Measurements from ENCODE around the gene COL18A1.
A peak's percentile ranks its signal among the peaks of the same experiment; 100 is the strongest.

COL18A1 gene

GRCh38 chr21:45531393-45532215 lies 126.6 kb downstream of the COL18A1 start:
- no peak for DNase-seq (ENCODE audit: low read depth in 1 of 2, low spot score in 1 of 2)

GRCh38 chr21:45532826-45533360 lies 127.9 kb downstream of the COL18A1 start:
- DNase-seq (ENCODE audit: low read depth in 1 of 2, low spot score in 1 of 2): no peak

GRCh38 chr21:45533361-45533845 lies 128.4 kb downstream of the COL18A1 start:
- DNase-seq (ENCODE audit: low read depth in 1 of 2, low spot score in 1 of 2): no peak

- no peak for DNase-seq (ENCODE audit: low read depth in 1 of 2, low spot score in 1 of 2)
Observed at GRCh38 chr21:45533846-45534635, 129.1 kb downstream of the COL18A1 start.

- DNase-seq (ENCODE audit: low read depth in 1 of 2, low spot score in 1 of 2): no peak
Observed at GRCh38 chr21:45534636-45535331, 129.8 kb downstream of the COL18A1 start.

GRCh38 chr21:45535341-45536081 lies 130.5 kb downstream of the COL18A1 start:
- no peak for DNase-seq (ENCODE audit: low read depth in 1 of 2, low spot score in 1 of 2)

- DNase-seq (ENCODE audit: low read depth in 1 of 2, low spot score in 1 of 2): no peak
Observed at GRCh38 chr21:45536301-45537081, 131.5 kb downstream of the COL18A1 start.

GRCh38 chr21:45537111-45537745 lies 132.3 kb downstream of the COL18A1 start:
- DNase-seq (ENCODE audit: low read depth in 1 of 2, low spot score in 1 of 2): no peak

- no peak for DNase-seq (ENCODE audit: low read depth in 1 of 2, low spot score in 1 of 2)
Observed at GRCh38 chr21:45537746-45538291, 132.9 kb downstream of the COL18A1 start.

- DNase-seq (ENCODE audit: low read depth in 1 of 2, low spot score in 1 of 2): no peak
Observed at GRCh38 chr21:45538381-45539045, 133.5 kb downstream of the COL18A1 start.

- no peak for DNase-seq (ENCODE audit: low read depth in 1 of 2, low spot score in 1 of 2)
Observed at GRCh38 chr21:45539046-45539795, 134.3 kb downstream of the COL18A1 start.

GRCh38 chr21:45539796-45540600 lies 135.0 kb downstream of the COL18A1 start:
- DNase-seq (ENCODE audit: low read depth in 1 of 2, low spot score in 1 of 2): no peak

- DNase-seq (ENCODE audit: low read depth in 1 of 2, low spot score in 1 of 2): no peak
Observed at GRCh38 chr21:45540601-45540970, 135.6 kb downstream of the COL18A1 start.

- DNase-seq (ENCODE audit: low read depth in 1 of 2, low spot score in 1 of 2): peak; percentile 55 to 73
Observed at GRCh38 chr21:45541221-45542039, 136.5 kb downstream of the COL18A1 start.

GRCh38 chr21:45542242-45542666 lies 137.3 kb downstream of the COL18A1 start, which contains the start of gene SLC19A1:
TSS of gene SLC19A1 (minus strand) at chr21:45542440. CDS start at chr21:45537959, 4,481 bp downstream.
- DNase-seq (ENCODE audit: low read depth in 1 of 2, low spot score in 1 of 2): peak; percentile 58 to 74

Data from stimulated activated CD4-positive, alpha-beta T cell treated with anti-CD3 and anti-CD28 coated beads, Interleukin-15, amount 100 ng/mL, for 1 hour (primary cell).